MM.1S (cell line): ENCODE measurements around the gene HNF4A.

Source experiments
- DNase-seq: peaks from one replicate; pipeline ENCODE4 v3.0.0-alpha.2; 2015
- H2AFZ ChIP-seq: fragments of 300-600 bp; sonication (generic); 2 replicates; pipeline ENCODE4 v1.6.0; 2016; ENCODE audit warnings: antibody characterized with exemption, low read length
- H3F3A ChIP-seq: fragments of 300-600 bp; sonication (generic); 2 replicates; pipeline ENCODE4 v1.6.1; 2016; ENCODE audit warnings: mild to moderate bottlenecking, antibody characterized with exemption, low read length, moderate library complexity, mixed read lengths; ENCODE audit not compliant: insufficient read depth
- H3K27ac ChIP-seq: fragments of 300-600 bp; sonication (generic); 2 replicates; pipeline ENCODE4 v1.5.1; 2016; ENCODE audit warnings: mild to moderate bottlenecking, low read length
- H3K27me3 ChIP-seq: fragments of 300-600 bp; sonication (generic); replicated peaks from 2 replicates; pipeline ENCODE4 v1.6.0; 2016; ENCODE audit warnings: low read length; ENCODE audit not compliant: insufficient read depth
- H3K36me3 ChIP-seq: fragments of 300-600 bp; sonication (generic); replicated peaks from 2 replicates; pipeline ENCODE4 v1.6.1; 2016; ENCODE audit warnings: mild to moderate bottlenecking, low read length, mixed read lengths; ENCODE audit not compliant: insufficient read depth
- H3K4me1 ChIP-seq: fragments of 300-600 bp; sonication (generic); 2 replicates; pipeline ENCODE4 v1.6.1; 2016; ENCODE audit warnings: low read length, mixed read lengths
- H3K4me2 ChIP-seq: fragments of 300-600 bp; sonication (generic); 2 replicates; pipeline ENCODE4 v1.6.0; 2016; ENCODE audit warnings: low read depth, low read length
- H3K4me3 ChIP-seq: fragments of 300-600 bp; sonication (generic); 2 replicates; pipeline ENCODE4 v1.5.1; 2016; ENCODE audit warnings: low read length, mixed read lengths
- H3K79me2 ChIP-seq: fragments of 300-600 bp; sonication (generic); 2 replicates; pipeline ENCODE4 v1.6.1; 2016; ENCODE audit warnings: mixed run types, low read length, mixed read lengths
- H3K9ac ChIP-seq: fragments of 300-600 bp; sonication (generic); 2 replicates; pipeline ENCODE4 v1.6.1; 2016; ENCODE audit warnings: low read length, mixed read lengths
- H3K9me2 ChIP-seq: fragments of 300-600 bp; sonication (generic); replicated peaks from 2 replicates; pipeline ENCODE4 v1.6.1; 2016; ENCODE audit warnings: mild to moderate bottlenecking, low read length, mixed read lengths; ENCODE audit not compliant: insufficient read depth
- H3K9me3 ChIP-seq: fragments of 300-600 bp; sonication (generic); replicated peaks from 2 replicates; pipeline ENCODE4 v1.6.1; 2016; ENCODE audit warnings: mild to moderate bottlenecking, low read length, mixed read lengths; ENCODE audit not compliant: insufficient read depth
- H4K20me1 ChIP-seq: fragments of 300-600 bp; sonication (generic); 2 replicates; pipeline ENCODE4 v1.6.1; 2016; ENCODE audit warnings: mild to moderate bottlenecking, low read length, moderate library complexity, mixed read lengths; ENCODE audit not compliant: insufficient read depth
- CTCF ChIP-seq: fragments of 300-600 bp; sonication (generic); IDR thresholded peaks from 2 replicates; pipeline ENCODE4 v1.5.1; 2016; ENCODE audit warnings: antibody characterized with exemption, low read length, mixed read lengths
- EZH2 ChIP-seq: fragments of 300-600 bp; sonication (generic); optimal IDR thresholded peaks from 2 replicates; pipeline ENCODE3; 2017; ENCODE audit warnings: low read depth, mild to moderate bottlenecking, antibody characterized with exemption, low read length, mixed read lengths
- EZH2phosphoT487 ChIP-seq: fragments of 300-600 bp; sonication (generic); IDR thresholded peaks from 2 replicates; pipeline ENCODE4 v1.6.1; 2018; ENCODE audit warnings: antibody characterized with exemption, low read length

HNF4A gene

GRCh38 chr20:44390280-44390679 is 34.8 kb downstream of the HNF4A start:
- Histone ChIP-seq H3K79me2 (no peaks in the 10 kb centered on the region), H3K9ac (no peak overlapping the region), H3K4me1 (no peaks in the 10 kb centered on the region), H3K4me3 (no peak overlapping the region), H2AFZ (no peak overlapping the region), H3K36me3 (no peaks in the 10 kb centered on the region), H3K27me3 (peaks cover 14% of the 10 kb centered on the region), H4K20me1 (no peaks in the 10 kb centered on the region), H3K9me2 (no peaks in the 10 kb centered on the region), H3K4me2 (no peak overlapping the region), H3K9me3 (no peaks in the 10 kb centered on the region), H3F3A (no peaks in the 10 kb centered on the region), H3K27ac (no peak overlapping the region)
- DNase-seq: no peak
- TF ChIP-seq EZH2phosphoT487 (no peak), EZH2 (no peak), CTCF (no peak)

GRCh38 chr20:44392088-44392775 is 36.7 kb downstream of the HNF4A start:
- no peak for TF ChIP-seq EZH2
- TF ChIP-seq EZH2phosphoT487: no peak
- TF ChIP-seq CTCF: no peak
- Histone ChIP-seq H3K9me2 (no peaks in the 10 kb centered on the region), H3K4me2 (no peak overlapping the region), H3K4me3 (no peak overlapping the region), H3K27ac (no peak overlapping the region), H3K27me3 (peaks cover 16% of the 10 kb centered on the region), H3K79me2 (no peaks in the 10 kb centered on the region), H3K9ac (no peak overlapping the region), H3F3A (no peaks in the 10 kb centered on the region), H3K36me3 (no peaks in the 10 kb centered on the region), H2AFZ (no peak overlapping the region), H3K9me3 (no peaks in the 10 kb centered on the region), H3K4me1 (no peaks in the 10 kb centered on the region), H4K20me1 (no peaks in the 10 kb centered on the region)
- no peak for DNase-seq

DNA sequence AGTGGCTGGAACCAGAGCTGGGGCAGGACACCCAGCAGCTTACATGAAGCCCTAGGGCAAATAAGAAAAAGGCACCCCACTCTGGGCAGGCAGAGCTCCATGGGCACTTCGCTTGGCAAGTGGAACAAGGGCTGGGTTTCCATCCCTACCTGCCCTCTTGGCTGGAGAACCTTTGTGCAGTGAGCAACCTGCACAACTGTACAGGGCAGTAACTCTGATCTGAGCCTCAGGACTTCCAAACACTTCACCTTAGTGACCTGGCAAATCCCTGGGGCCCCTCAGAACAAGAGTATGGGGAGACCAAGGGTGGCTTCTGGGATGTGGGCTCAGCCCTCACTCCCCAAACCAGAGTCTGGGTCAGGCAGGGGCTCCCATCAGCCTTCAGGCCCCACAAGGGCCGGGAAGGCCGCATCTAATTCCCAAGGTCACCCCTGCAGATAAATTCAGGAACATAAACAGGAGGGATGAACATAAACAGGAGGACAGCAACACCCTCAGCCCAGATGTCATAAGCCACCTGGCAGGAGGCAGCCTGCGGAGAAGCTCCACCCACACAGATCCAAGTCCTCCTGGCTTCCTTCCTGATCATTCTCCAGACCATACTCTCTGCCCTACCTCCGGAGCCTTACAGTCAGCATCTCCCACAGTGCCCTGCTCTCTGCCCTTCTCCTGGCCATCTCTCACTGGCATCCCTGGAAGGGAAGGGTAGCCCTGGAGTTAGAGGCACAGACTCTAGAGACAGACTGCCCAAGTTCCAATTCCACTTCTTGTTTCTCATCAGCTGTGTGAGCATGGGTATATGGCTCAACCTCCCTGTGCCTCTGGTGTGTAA is 37.5 kb downstream of the HNF4A start:
- no peak overlapping the region for H3K4me2 ChIP-seq

More for the DNA sequence above, 37.5 kb downstream of the HNF4A start:
- Histone ChIP-seq H4K20me1 (no peaks in the 10 kb centered on the region), H3K9ac (no peak overlapping the region), H3K79me2 (no peaks in the 10 kb centered on the region), H3F3A (no peaks in the 10 kb centered on the region), H3K4me3 (no peak overlapping the region), H3K9me3 (no peaks in the 10 kb centered on the region), H3K36me3 (no peaks in the 10 kb centered on the region), H2AFZ (no peak overlapping the region), H3K27ac (no peak overlapping the region), H3K9me2 (no peaks in the 10 kb centered on the region), H3K4me1 (no peaks in the 10 kb centered on the region), H3K27me3 (peaks cover 16% of the 10 kb centered on the region)
- DNase-seq: no peak
- no peak for TF ChIP-seq EZH2
- no peak for TF ChIP-seq CTCF
- no peak for TF ChIP-seq EZH2phosphoT487
